Erythroblast (primary cell): Measurements from ENCODE around the gene GNAI1.

Source experiments
- GATA1 ChIP-seq: IDR thresholded peaks from 2 replicates; pipeline ENCODE4 v1.6.1; 2011; ENCODE audit warnings: low read depth, mild to moderate bottlenecking, control low read depth, low read length, moderate library complexity
- POLR2A ChIP-seq: IDR thresholded peaks from 2 replicates; pipeline ENCODE4 v1.6.1; 2011; ENCODE audit warnings: mild to moderate bottlenecking, low read length

- TF ChIP-seq POLR2A, result no peak
- TF ChIP-seq GATA1, result no peak
Observed at GRCh38 chr7:80136261-80137055, 1.8 kb downstream of the GNAI1 start.
